HG03460 (cell line): ENCODE measurements around the gene MED17.
"Not testable (repeated sequence)": the region's sequence is repeated elsewhere in the genome, so short reads cannot be mapped to it uniquely, and the experiment has no call there.

Source experiments
- ATAC-seq: cut with Tn5 transposase; IDR thresholded peaks from one replicate; pipeline ENCODE4 v1.9.1; 2021; ENCODE audit not compliant: unreplicated experiment

Gene MED17

DNA sequence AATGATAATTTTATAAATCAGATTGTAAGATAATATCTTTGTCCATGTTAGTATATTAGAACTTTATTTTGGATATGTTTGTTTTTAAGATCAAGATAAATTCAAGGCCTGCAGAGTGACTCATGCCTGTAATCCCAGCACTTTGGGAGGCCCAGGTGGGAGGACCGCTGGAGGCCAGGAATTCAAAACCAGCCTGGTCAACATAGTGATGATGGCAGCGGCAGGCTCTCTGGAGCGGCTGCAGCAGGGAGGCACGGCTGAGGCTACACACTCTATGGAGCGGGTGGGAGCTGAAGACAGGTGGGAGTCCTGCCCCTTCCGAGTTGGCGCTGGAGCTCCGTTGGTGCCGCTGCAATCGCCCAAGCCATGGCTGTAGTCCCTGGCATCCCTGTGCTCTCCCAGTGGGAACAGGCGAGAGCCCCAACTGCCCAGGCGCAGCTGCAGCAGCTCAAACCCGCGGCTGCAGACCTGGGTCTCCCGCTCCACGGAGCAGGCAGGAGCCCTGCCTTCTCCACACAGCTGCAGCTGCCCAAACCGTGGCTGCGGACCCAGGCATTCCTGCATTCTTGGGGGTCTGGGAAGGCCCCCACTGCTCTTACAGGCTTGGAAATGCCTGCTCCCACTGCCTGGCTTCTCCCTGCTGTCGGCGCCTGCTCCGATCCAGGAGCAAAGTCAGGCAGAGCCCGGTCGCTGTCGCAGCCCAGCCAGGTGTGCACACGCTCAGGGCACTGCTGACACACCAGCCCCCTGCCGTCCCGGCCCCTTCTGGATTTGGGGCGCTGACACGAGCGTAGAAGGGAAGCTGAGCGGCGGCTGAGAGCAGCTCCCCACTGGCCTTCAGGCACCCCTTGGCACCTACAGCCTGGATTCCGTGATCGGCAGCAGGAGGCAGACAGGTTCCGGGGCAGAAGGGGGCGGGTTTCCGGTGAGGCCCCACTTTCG is 25.9 kb upstream of the MED17 start:
- no peak for ATAC-seq

DNA sequence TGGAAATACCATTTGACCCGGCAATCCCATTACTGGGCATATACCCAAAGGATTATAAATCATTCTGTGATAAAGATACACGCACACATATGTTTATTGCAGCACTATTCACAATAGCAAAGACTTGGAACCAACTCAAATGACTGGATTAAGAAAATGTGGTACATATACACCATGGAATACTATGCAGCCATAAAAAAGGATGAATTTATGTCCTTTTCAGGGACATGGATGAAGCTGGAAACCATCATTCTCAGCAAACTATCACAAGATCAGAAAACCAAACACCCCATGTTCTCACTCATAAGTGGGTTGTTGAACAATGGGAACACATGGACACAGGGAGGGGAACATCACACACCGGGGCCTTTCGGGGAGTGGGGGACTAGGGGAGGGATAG is 25.0 kb upstream of the MED17 start:
- ATAC-seq: not testable (repeated sequence)

GRCh38 chr11:93761910-93762309 is 22.2 kb upstream of the MED17 start:
- ATAC-seq: no peak

DNA sequence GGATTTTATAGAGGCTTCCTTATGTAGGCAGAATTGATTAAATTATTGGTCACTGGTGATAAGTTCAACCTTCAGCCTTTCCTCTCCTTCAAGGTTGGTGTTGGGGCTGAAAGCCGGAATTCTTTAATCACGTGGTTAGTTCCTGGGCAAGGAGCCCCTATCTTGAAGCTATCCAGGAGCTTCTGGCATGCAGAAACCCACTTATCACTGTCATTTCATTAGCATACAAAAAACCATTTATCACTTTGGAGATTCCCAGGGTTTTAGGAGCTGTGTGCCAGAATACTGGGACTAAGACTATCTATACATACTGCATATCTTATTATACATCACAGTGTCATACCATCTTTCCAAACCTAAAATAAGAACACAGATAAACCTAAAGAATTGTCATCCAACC is 18.5 kb upstream of the MED17 start:
- ATAC-seq: no peak

DNA sequence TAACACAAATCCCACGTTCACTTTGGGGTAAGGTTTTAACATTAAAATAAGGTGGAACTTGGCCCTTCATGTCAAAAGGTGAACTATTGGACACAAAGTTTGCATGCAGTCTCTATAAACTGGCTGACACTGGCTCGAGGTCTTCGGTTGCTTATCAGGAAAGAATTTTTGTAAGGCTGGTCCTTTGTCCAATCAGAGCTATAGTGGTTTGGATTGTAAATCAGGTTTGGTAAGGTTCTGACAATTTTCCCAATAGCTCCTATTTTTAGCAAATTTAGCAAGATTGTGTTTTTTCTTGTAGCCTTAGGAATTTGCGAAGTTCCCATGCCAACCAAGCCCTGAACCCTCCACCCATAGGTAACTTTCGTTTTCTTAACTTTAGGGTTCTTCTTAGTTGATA is 17.6 kb upstream of the MED17 start:
- no peak for ATAC-seq

GRCh38 chr11:93767018-93767417 is 17.1 kb upstream of the MED17 start:
- ATAC-seq: no peak

DNA sequence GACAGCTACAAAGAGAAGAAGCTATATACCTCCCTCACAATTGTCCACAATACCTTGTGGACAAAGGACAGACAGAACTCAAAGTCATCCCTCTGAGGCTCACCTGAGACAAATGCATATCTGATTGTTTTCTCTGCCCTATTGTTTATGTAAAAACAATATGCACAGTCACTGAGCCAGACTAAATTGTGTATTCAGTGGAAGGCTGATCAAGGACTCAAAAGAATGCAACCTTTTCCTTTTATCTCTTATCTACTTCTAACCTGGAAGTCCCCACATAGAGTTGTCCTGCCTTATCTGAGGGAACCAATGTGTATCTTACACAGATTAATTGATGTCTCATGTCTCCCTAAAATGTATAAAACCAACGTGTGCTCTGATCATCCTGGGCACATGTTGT is 13.9 kb upstream of the MED17 start:
- no peak for ATAC-seq

DNA sequence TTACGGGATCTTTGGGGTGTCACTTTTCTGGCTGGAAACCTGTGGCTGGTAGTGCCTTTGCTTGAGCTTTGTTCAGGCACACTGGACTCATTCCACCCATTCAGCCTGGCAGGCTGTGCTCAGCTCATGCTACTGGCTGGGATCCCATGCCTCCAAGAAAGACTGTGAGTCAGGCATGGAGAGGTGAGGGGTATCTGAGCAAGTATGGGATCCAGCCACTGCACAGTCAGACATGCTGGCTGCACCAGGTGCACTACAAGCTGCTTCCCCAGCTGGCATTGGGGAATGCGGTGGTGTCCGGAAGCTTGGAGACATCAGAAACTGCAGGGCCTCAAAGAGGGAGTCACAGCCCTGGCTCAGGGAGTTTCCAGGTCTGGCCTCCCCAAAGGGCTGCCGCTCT is 12.0 kb upstream of the MED17 start:
- ATAC-seq: no peak

DNA sequence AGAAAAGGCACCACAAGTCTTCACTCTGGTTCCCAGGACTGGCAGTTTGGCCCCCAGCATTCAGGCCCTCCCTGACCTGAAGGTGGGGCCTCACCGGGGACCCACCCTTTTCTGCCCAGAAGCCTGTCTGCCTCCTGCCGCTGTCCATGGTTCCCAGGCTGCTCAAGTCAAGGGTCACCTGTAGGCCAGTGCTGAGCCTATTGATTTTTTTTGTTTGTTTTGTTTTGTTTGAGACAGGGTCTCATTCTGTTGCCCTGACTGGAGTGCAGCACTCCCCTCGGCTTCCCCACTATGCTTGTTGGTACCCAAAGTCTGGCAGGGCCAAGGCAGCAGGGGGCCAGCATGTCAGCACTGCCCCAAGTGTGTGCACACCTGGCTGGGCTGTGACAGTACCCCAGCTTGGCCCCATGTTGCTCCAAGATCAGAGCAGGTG is 11.0 kb upstream of the MED17 start:
- no peak for ATAC-seq

DNA sequence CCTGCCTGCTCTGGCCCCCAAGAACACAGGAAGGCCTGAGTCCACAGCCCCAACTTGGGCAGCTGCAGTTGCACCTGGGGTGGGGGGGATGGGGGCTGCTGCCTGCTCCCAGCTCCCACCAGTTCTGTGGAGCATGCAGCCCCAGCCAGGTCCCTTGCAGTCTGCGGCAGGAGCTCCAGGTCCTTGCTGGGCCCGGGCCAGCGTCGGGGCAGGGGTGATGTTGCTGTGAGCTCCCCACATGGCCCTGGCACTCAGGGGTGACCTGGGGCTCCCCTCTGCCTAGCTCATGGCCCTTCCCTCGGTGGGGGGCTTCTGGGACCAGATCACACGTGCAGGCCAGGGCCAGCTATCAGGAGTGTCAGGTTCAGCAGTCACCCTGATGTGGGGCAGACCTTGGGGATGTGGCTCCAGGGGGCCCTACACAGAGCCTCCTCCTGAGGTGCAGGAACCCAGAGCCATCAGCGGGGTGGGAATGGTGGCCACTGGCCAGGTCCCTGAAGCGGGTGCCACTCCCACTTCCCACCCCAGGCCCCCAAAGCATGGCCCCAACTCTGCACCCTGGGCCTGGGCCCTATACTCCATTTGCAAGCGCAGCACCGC is 10.4 kb upstream of the MED17 start:
- no peak for ATAC-seq

GRCh38 chr11:93774560-93774959 is 9.5 kb upstream of the MED17 start:
- not testable (repeated sequence) for ATAC-seq

DNA sequence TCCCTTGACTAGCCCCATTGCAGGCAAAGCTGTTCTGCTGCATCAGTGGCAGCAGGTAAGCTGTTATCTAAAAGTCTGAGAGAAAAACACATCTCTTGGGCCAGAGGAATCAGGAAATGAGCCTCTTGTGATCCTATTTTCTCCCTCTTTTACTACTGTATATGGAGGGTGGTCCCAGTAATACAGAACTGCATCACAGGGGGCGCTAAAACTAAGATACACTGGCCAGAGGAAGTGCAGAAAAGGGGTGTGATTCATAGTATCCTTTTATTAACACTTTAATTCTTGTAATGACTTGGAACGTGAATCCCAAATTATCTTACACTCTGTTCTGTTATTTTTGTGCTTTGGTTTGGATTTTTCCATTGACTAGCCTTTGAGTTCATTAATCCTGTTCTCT is 8.8 kb upstream of the MED17 start:
- no peak for ATAC-seq

GRCh38 chr11:93783362-93783761 is 720 bp upstream of the MED17 start:
- no peak for ATAC-seq

DNA sequence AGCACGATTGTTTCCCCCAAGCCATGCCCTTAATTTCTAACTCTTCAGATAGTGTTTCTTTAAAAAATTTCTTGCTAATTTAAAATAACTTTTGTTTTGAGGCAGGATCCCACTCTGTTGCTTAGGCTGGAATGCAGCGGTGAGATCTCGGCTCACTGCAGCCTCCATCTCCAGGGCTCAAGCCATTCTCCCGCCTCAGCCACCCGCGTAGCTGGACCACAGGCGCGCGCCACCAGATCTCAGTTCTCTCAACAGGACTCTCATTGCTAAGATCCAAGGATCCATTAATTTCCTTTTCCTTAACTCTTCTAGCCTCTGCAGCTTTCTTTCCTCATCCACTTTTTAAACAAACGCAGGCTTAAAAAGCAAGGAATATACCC is 327 bp upstream of the MED17 start:
- peak; percentile 42 for ATAC-seq

GRCh38 chr11:93784935-93785360 is 866 bp downstream of the MED17 start:
- peak; percentile 29 for ATAC-seq

GRCh38 chr11:93791493-93791892 is 7.4 kb downstream of the MED17 start:
- no peak for ATAC-seq

DNA sequence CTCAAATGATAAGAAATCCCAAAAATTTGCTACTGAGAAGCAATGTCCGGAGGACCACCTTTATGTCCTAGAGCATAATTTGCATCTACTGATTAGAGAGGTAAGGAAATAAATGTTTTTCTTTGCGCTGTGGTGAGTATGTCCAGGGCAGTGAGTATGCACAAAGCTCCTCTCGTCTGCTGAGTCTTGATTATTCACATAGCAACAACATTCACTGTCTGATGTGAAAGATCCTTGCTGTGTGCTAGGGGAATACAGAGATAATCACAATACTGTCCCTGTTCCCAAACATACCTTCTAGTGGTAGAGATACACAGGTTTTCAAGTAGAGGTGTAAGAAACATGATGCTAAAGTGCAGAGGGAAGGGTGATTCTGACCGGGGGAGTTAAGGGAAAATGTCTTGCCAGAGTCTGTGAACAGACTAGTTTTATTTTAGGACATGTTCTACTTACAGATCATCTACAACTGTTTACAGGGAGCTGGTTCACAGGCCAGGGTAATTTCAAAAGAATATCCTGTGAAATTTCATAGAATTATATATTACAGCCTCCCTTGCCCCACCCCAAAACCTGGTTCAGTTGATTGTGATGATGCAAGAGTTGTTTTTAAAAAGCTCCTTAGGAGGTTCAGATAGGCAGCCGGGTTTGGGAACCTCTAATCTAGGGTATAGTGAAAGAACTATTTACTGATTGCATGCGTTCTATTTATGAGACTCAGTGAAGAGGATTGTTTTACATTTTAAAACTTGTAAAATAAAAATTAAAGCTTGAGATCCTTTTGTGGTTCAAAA is 12.6 kb downstream of the MED17 start:
- ATAC-seq: no peak

DNA sequence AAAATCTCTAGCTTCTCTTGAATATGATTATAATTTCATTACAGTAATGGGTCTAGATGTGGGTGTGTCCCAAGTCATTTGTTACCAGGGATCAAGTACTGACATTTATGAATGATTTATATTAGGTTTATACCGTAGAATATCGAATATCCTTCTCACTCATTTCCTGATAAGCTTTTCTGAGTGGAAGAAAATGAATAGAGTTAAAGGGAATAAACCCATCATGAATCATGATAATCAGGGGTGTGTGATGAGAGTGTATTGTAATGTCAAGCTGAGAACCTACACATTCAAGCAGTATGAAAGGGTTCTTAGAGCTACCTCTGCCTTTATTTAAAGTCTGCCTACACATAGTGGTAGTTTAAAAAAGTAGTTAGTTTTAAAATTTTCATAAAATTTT is 17.3 kb downstream of the MED17 start:
- no peak for ATAC-seq

DNA sequence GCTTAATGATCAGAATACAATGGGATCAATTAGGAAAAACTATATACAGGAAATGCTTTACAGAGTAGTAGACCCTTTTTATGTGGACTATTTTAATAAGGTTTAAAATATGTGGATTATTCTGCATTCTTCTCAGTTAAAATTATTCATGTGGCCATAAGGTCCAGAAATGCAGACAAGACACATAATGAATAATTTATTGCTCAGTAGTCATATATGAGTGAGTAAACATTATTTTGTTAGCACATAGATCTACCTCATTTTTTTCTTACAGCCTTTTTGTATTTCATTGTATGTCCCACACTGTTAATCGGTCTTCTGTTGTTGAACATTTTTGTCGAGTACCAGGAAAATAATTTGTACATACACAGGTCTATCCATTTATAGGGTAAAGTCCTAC is 20.8 kb downstream of the MED17 start:
- ATAC-seq: no peak

- no peak for ATAC-seq
Observed at GRCh38 chr11:93807980-93808379, 23.9 kb downstream of the MED17 start.

GRCh38 chr11:93813974-93814373 is 29.9 kb downstream of the MED17 start:
- no peak for ATAC-seq
